ENCODE data around the gene DLL1.

The DLL1 gene

DNA sequence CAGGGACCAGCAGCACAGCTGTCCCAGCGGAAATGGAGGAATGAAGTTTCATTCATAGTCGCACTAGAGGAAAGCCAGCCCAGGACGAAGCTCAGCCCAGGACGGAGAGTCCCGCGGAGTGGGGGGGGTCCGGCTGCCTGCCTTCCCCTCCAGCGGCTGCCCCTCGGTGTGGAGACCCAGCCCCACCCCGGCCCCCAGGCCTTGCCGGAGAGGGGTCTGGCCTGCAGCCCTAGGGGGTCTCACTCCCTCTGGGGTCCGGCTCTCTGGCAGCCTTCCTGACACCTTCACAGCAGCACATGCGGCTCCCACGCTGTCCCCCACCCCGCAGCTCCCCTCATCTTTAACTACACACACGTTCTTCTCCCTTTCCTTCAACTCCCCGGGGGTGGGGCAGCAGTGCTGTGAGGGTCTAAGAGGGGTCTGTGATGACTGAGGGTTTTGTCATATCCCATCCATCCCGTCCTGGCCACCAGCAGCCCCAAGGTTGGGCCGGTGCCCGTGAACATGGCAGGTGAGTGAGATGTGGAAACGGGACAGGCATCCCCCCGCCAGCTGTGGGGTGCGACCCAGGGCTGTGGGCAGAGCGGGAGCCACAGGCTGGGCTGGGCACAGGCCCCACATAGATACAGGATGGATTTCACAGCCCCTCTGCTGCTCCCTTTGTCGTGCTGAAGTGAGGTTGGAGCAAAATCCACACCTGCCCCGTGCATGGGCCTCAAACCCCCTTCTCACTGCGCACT, 41.8 kb downstream of the DLL1 start:
- DNase-seq: no peak

DNA sequence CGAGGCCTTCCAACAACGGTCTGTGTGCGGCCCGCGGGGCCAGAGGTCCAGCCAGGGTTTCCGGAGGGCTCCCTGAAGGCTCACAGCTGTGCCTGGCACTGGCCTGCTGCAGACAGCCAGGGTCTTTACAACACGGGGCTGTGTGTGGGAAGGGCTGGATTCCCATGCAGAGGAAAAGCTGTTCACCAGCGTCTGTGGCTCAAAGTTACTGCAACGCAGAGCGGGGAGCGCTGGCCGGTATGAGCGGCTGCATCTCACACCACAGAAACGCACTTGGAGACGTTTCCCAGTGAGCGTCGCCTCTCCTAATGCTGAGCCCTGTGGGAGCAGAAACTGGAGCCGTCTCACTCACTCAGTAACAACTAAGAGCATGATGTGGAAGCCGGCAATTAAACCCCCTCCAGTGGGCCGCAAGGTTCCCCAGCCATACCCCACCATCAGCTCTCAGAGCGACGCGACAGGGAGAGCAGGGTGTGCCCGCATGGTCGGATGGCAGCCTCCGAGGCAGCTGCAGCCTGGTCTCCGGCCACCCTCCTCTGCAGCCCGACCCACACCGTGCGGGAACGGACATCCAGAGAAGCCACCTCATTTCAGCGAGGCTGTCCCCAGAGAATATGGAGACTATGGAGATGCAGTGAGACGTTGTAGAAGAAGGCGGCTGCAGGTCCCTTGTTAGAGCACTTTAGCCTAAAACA, 42.6 kb downstream of the DLL1 start:
- no peak for DNase-seq

DNA sequence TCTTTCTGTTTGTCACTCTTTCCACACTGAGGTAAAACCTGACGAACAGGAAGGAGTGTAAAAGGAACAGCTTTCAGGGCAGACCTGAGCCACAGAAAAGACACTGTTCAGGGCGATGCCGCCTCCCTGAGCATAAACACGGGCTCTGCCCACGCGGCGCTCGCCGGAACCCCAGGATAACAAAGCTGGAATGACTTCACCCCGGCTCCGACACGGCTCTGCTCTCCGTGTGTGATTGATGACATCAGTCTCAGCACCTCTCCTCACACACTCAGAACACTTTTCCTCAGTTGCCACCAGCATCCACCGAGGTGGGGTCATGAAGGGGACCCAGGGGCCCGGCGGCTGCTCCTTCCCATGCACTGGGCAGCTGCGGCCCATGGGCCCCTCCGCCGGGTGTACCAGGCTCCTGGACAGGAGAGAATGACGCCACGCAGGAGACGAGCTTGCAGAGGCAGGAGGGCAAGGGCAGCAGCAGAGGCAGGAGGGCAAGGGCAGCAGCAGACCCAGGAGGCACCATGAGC, 43.6 kb downstream of the DLL1 start:
- DNase-seq: no peak

- no peak for DNase-seq
Observed at GRCh38 chr6:170245475-170245992, 45.3 kb downstream of the DLL1 start.

DNA sequence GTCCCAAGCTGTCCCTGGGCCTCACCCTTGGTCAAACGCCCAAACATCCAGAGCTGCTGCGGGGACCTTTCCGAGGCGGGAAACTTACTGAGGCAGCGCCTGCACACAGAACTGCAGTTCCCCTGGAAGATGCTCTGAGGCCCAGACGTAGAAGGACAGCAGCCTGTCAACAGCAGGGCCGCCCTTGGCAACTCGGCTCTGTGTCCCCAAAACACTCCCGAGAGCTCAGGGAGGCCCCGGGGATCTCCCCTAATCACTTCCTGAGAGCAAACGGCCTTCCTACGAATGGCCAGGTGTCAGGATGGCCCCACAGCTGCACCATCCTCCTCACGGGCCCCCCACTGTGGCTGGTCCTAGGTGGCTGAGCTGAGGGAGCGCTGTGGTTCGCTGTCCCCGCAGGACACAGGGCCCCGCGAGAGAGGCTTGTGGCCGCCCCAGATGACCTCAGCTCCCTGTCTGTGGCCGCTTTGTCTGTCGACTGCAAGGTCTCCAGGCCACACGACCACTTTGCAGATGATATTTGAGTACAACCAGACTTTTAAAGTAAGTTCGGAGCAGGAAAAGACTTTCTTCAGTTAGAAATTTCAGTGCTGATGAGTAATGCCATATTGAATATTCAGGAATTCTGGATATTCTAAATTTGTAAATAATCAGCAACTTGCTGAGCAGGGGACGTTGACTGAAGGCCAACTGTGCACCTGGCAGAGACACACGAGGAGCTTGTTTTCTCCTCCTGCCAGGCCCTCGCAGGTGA, 46.0 kb downstream of the DLL1 start:
- no peak for DNase-seq

- no peak for DNase-seq
Observed at GRCh38 chr6:170243791-170244291, 47.0 kb downstream of the DLL1 start.

- DNase-seq: no peak
Observed at GRCh38 chr6:170243386-170243785, 47.5 kb downstream of the DLL1 start.

- no peak for DNase-seq
Observed at GRCh38 chr6:170238741-170239565, 51.9 kb downstream of the DLL1 start.

DNA sequence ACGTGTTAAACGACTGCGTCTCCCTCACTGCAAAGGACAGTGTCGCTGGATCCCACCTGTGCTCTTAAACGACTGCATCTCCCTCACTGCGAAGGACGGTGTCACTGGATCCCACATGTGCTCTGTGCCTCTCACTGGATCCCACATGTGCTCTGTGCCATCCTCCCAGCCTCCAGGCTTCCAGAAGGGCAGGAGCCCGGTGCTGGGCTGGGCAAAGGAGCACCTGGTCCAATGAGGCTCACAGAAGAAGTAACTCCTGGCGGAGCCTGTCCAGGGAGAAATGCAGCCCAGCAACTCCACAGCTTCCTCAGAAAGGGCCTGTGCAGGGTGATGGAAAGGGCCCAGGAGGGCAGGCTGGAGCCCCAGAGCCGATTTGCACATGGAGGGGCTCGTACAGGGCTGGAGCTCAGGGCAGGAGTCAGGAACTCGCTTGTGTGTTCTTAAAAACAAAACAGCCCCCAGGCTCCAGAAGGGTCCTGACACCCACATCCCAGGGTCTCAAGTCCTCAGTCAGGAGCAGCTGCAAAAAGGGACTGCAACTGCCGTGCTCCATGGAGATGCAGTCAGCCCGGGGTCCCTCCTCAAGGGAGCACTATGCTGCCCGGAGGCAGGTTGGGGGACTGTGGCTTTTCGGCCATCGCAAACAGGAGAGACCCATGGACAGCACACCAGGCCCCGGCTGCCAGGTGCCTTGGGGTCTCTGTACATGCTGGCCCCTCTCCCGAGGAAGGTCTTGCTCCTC, 52.7 kb downstream of the DLL1 start:
- no peak for DNase-seq

DNA sequence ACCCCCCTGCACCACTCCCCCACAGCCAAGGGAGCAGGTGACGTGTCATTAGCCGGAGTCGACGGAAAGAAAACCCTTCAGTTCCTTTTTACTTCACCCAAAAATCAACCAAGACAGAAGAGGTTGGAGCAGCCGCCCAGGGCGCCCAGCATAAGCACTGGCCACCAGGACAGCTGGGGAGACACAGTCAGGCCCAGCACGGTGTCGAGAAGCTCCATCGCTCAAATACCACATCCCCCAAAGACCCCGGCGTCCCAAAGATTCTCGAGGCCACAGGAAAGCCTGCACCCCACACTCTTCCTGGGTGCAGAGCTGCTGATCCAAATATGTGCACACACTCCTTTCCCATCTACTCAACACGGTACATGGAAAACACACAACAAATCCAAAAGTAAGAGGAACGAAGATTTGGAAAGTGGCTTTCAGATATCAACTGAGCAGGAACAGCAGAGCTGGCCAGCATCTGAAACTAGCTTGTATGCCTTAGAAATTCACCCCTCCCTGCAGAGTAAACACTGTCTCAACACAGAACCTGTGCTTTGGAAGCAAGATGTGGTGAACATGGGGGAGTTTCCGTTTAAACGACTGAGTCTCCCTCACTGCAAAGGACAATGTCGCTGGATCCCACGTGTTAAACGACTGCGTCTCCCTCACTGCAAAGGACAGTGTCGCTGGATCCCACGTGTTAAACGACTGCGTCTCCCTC, 54.6 kb downstream of the DLL1 start:
- DNase-seq: no peak

GRCh38 chr6:170235391-170236125, 55.3 kb downstream of the DLL1 start:
- DNase-seq: no peak

DNA sequence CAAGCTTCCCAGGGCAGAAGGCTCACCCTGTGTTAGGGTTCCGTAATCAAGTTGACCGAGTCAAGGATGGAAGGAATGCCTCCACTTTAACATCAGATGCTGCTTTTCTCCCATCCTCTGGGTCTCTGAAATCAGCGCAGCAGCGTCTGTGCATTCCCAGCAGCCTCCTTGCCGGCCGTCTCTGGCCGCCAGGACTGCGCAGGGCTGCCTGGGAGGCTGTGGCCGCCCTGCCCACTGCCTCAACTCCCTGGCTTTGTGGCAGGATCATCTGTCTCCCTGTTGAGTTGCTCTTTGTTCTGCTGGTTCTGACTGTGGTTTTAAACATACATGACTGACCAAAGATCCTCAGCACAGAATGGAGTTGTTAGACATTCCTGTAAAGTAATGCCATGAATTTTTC, 56.5 kb downstream of the DLL1 start:
- DNase-seq: no peak

DNA sequence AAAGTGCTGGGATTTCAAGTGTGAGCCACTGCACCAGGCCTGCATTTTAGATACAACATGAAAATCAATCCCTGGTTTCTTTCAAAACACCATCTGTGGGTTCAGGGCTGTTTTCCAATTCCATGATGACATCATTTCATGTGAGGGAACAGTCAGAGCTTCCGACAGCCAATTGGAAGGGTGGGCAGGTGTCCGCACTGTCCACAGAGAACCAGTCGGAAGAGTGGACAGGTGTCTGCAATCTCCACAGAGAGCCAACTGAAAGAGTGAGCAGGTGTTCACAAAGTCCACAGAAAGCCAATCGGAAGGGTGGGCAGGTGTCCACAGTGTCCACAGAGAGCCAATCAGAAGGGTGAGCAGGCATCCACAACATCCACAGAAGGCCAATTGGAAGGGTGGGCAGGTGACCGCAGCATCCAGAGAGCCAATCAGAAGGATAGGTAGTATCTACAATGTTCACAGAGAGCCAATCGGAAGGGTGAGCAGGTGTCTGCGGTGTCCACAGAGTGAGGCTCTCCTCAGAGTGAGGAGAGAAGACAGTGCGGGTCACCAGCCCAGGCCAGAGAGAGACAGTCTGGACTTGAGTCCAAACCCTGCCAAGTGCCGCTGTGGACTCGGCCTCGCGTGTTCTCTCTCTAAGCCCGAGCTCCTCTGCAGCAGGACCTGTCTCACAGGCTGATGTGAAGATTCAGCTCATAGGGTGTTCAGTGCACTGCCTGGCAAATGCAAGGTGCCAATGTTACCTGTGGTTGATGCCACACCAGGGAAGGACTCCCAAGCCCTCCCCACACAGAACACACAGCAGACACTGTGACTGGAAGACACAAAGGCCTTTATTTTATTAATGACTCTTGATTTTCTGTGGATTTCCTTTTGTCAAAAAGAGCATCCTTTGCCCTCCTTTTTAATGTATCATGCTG, 57.3 kb downstream of the DLL1 start:
- no peak for DNase-seq

Data from SIG-M5 (cell line).